ENCODE data around the gene PRRC2B. TPM values are rescaled to one million over a fixed set of nuclear protein-coding genes. Genes with fewer than 3 reads are reported as not detected.

Gene PRRC2B
- total and polyA plus RNA-seq, 7 donors: 10.8 to 98.6 (median 65.3) TPM

DNA sequence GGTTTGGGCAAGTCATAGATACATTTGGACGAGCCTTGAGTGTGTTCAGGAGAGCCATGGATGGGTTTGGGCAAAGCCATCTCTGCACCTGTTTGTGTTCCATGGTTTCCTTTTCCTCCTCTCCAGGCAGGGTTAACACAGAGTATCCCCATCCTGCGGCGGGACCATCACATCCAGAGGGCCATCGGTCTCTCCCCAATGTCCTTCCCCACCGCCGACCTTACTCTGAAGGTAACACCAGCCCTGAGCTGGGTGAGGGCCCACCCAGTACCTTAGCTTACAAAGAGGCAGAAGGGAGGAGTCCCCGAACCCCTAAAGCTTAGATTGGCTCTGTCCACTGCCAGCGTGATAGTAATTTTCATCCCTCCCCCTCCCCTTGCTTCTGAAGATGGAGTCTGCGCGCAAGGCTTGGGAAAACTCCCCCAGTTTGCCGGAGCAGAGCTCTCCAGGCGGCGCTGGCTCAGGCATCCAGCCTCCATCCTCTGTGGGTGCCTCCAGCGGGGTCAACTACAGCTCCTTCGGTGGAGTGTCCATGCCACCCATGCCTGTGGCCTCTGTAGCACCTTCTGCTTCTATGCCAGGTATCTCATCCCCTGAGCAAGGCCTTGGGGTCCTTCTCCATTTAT lies 90.8 kb downstream of the PRRC2B start:
- WGBS, 2 donors: 96% methylated on average over 15 of the region's 15 CpGs
- intact Hi-C loops (cut with DNase I): loop anchor here (5.0 kb wide), 1 partner anchor 62 kb away; no protein-coding TSS in a partner anchor
- no peaks in the 10 kb centered on the region for H3K27me3 ChIP-seq
- no peak overlapping the region for H3K4me3 ChIP-seq
- peak; percentile 40 for DNase-seq
- peaks cover 0 to 35% (median 16%) of the 10 kb centered on the region in 4 donors for H3K4me1 ChIP-seq
- H3K27ac ChIP-seq: peak overlapping the region; percentile 72 to 81 (median 78)
- H3K36me3 ChIP-seq: peaks cover 64 to 97% (median 89%) of the 10 kb centered on the region in 4 donors
- H3K9me3 ChIP-seq: no peaks in the 10 kb centered on the region
- TF ChIP-seq EP300 (IDR thresholded peaks at IDR 0.05) (no peak), POLR2A (IDR thresholded peaks at IDR 0.05) (no peak), POLR2AphosphoS5 (IDR thresholded peaks at IDR 0.05) (no peak)
- TF ChIP-seq, protein P1, sequence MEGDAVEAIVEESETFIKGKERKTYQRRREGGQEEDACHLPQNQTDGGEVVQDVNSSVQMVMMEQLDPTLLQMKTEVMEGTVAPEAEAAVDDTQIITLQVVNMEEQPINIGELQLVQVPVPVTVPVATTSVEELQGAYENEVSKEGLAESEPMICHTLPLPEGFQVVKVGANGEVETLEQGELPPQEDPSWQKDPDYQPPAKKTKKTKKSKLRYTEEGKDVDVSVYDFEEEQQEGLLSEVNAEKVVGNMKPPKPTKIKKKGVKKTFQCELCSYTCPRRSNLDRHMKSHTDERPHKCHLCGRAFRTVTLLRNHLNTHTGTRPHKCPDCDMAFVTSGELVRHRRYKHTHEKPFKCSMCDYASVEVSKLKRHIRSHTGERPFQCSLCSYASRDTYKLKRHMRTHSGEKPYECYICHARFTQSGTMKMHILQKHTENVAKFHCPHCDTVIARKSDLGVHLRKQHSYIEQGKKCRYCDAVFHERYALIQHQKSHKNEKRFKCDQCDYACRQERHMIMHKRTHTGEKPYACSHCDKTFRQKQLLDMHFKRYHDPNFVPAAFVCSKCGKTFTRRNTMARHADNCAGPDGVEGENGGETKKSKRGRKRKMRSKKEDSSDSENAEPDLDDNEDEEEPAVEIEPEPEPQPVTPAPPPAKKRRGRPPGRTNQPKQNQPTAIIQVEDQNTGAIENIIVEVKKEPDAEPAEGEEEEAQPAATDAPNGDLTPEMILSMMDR (IDR thresholded peaks at IDR 0.05): no peak

DNA sequence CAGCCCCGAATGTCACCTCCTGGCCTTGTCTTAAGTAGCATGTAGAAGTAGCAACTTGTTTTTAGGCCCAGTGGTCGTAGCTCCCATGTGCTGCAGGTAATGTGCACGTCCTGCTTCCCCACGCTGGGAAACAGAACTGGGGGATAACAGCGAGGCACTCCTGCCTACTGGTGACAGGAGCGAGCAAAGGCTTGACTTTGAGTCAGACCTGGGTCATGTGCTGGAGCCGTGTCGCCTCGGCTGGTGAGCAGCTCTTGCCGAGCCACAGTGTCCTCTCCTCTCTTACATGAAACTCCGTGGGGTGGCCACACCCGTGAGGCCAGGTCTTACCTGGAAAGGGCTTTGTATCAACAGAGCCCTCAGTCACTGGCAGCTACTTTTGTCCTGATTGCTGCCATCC lies 91.3 kb downstream of the PRRC2B start:
- peaks cover 69 to 97% (median 89%) of the 10 kb centered on the region in 4 donors for H3K36me3 ChIP-seq
- no peak for DNase-seq
- intact Hi-C loops (cut with DNase I): no loop called here
- WGBS, 2 donors: 90 to 93% methylated on average over 12 of the region's 12 CpGs
- H3K27ac ChIP-seq: peak overlapping the region; percentile 72 to 81 (median 78)
- TF ChIP-seq EP300 (IDR thresholded peaks at IDR 0.05) (no peak), POLR2AphosphoS5 (IDR thresholded peaks at IDR 0.05) (no peak), POLR2A (IDR thresholded peaks at IDR 0.05) (no peak)
- TF ChIP-seq, protein P1 (IDR thresholded peaks at IDR 0.05): no peak
- H3K4me3 ChIP-seq: no peak overlapping the region
- H3K4me1 ChIP-seq: peaks cover 0 to 35% (median 16%) of the 10 kb centered on the region in 4 donors
- H3K9me3 ChIP-seq: no peaks in the 10 kb centered on the region
- no peaks in the 10 kb centered on the region for H3K27me3 ChIP-seq

DNA sequence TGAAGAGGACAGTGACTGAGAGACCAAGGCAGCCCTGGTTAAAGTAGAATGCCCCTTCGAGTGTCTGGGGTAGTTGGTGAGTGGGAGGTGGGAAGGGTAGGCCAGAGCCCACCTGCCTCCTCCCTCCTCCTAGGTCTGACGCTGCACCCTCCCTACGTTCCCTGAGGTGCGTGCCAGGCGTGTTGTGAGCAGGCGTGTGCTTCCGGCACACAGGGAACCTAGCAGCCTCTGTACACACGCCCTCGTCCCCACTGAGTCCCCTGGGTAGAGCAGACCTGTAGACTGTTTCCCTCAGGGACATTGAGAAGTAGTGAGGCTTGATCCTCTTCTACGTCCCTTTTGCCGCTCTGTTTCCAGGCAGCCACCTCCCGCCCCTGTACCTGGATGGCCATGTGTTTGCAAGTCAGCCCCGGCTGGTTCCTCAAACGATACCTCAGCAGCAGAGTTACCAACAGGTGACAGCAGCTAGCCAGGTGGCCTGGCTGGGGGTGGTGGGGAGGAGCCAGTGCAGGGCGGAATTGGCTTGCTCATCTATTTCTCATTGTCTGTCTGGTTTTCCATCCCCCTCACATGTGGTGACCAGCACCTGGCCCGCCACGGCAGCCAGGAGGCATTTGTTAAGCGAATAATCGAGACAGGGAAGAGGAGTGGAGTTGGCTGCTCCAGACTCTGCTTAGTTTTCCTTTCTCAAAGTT lies 92.0 kb downstream of the PRRC2B start:
- Histone ChIP-seq H3K9me3 (no peaks in the 10 kb centered on the region), H3K27me3 (no peaks in the 10 kb centered on the region), H3K36me3 (peaks cover 74 to 97% (median 91%) of the 10 kb centered on the region in 4 donors), H3K4me1 (peaks cover 0 to 35% (median 16%) of the 10 kb centered on the region in 4 donors), H3K4me3 (no peak overlapping the region), H3K27ac (peak overlapping the region in 3 of 4 donors; percentile 78 to 81 (median 78))
- intact Hi-C loops (cut with DNase I): no loop called here
- DNase-seq: no peak
- TF ChIP-seq EP300 (IDR thresholded peaks at IDR 0.05) (no peak), POLR2AphosphoS5 (IDR thresholded peaks at IDR 0.05) (no peak), POLR2A (IDR thresholded peaks at IDR 0.05) (no peak)
- TF ChIP-seq, protein P1 (IDR thresholded peaks at IDR 0.05): no peak
- WGBS, 2 donors: 88 to 92% methylated on average over 19 of the region's 19 CpGs

DNA sequence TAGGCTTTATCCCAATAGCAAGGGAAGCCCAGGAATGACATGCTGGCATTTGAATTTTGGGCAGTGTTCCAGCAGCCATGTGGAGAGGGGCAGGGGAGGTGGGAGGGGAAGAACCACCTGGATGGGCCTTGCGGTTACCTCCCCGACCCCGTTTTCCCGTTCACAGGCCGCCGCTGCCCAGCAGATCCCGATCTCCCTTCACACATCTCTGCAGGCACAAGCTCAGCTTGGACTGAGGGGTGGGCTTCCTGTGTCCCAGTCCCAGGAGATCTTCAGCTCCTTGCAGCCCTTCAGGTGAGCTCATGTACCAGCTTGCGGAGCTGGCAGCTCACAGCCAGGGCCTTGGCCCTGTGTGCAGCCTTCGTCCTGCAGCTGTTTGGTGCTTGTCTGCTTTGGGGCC lies 93.1 kb downstream of the PRRC2B start:
- intact Hi-C loops (cut with DNase I): no loop called here
- 91 to 92% methylated on average over 9 of the region's 9 CpGs for WGBS, 2 donors
- H3K36me3 ChIP-seq: peaks cover 76 to 100% (median 96%) of the 10 kb centered on the region in 4 donors
- DNase-seq: no peak
- TF ChIP-seq, protein P1 (IDR thresholded peaks at IDR 0.05): no peak
- no peak for TF ChIP-seq POLR2A (IDR thresholded peaks at IDR 0.05)
- no peak for TF ChIP-seq EP300 (IDR thresholded peaks at IDR 0.05)
- no peak for TF ChIP-seq POLR2AphosphoS5 (IDR thresholded peaks at IDR 0.05)
- no peaks in the 10 kb centered on the region for H3K9me3 ChIP-seq
- no peaks in the 10 kb centered on the region for H3K27me3 ChIP-seq
- peak overlapping the region in 1 of 4 donors; percentile 81 for H3K27ac ChIP-seq
- peaks cover 0 to 27% (median 14%) of the 10 kb centered on the region in 4 donors for H3K4me1 ChIP-seq
- no peak overlapping the region for H3K4me3 ChIP-seq
